Measurements from ENCODE around the gene PTPN21. TPM values are rescaled to one million over a fixed set of nuclear protein-coding genes. Genes with fewer than 3 reads are reported as not detected.
A peak's percentile ranks its signal among the peaks of the same experiment; 100 is the strongest.
"Not testable (repeated sequence)": the region's sequence is repeated elsewhere in the genome, so short reads cannot be mapped to it uniquely, and the experiment has no call there.

Gene PTPN21
- total RNA-seq, 1 donor from 2014 or later = 27.7 TPM

GRCh38 chr14:88552876-88553275 lies 1.9 kb downstream of the PTPN21 start:
- no peak for DNase-seq (ENCODE audit: low spot score)

DNA sequence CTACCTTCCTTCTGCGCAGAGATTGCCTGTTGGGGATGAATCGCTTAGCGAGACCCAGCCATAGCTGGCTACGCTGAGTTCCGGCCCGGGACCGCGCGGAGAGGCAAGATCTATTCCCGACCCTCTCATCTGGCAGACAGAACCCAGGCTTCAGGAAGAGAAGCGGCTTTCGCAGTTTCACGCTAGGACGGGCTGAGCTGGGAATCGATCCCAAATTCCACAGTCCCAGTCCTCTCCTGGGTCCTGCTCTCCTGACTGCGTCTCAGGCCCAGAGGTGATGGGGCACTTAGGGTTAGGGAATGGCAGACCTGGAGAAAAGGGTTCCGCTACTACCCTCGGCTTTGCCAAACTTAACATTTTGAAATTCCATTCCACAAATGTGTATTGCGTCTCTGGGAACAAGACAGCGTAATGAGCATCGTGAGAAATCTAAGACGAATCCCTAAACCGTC lies 2.8 kb downstream of the PTPN21 start:
- DNase-seq (ENCODE audit: low spot score) = no peak

GRCh38 chr14:88551094-88551870 lies 3.5 kb downstream of the PTPN21 start:
- peak; percentile 92 for DNase-seq (ENCODE audit: low spot score)

DNA sequence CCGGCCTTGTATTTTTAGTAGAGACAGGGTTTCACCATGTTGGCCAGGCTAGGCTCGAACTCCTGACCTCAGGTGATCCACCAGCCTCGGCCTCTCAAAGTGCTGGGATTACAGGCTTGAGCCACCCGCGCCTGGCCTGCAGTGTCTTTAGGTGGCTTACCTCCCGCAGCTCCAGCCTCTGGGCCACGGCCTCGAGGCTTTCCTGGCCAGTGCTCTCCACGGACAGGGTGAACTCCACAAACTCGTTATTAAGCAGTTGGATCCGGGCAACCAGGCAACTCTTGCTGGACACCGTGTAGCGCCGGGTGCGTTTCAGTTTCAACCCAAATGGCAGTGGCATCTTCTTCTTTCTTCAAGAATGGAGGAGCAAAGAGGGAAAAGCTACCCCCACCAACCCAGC lies 4.7 kb downstream of the PTPN21 start:
- DNase-seq (ENCODE audit: low spot score) = no peak

GRCh38 chr14:88547386-88547780 lies 7.4 kb downstream of the PTPN21 start:
- DNase-seq (ENCODE audit: low spot score) = no peak

GRCh38 chr14:88546621-88547385 lies 8.0 kb downstream of the PTPN21 start:
- no peak for DNase-seq (ENCODE audit: low spot score)

DNA sequence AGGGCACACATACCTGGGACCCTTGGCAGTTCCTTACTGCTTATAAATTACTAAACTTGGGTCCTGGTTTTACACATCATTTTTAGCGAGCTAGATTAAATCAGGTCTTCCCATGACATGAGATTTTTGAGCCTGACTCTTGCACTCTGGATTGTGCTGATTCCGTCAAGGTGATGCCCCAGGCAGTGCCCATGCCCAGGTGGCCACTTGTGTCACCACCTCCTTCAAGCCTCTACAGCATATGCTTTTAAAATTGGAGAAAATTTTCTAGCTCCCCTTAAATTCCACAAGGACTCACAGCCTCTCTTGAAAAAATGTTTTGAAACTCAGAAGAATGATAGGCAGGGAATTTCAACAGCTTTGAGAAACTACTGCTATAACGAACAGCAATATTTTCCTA lies 9.6 kb downstream of the PTPN21 start:
- DNase-seq (ENCODE audit: low spot score) = no peak

- DNase-seq (ENCODE audit: low spot score) = no peak
Observed at GRCh38 chr14:88542857-88543795, 11.7 kb downstream of the PTPN21 start.

GRCh38 chr14:88541324-88541723 lies 13.5 kb downstream of the PTPN21 start:
- DNase-seq (ENCODE audit: low spot score) = no peak

- no peak for DNase-seq (ENCODE audit: low spot score)
Observed at GRCh38 chr14:88535813-88536212, 19.0 kb downstream of the PTPN21 start.

GRCh38 chr14:88535149-88535548 lies 19.7 kb downstream of the PTPN21 start:
- DNase-seq (ENCODE audit: low spot score) = no peak

GRCh38 chr14:88533064-88533602 lies 21.7 kb downstream of the PTPN21 start:
- DNase-seq (ENCODE audit: low spot score) = no peak

- DNase-seq (ENCODE audit: low spot score) = not testable (repeated sequence)
Observed at GRCh38 chr14:88529889-88530288, 24.9 kb downstream of the PTPN21 start.

DNA sequence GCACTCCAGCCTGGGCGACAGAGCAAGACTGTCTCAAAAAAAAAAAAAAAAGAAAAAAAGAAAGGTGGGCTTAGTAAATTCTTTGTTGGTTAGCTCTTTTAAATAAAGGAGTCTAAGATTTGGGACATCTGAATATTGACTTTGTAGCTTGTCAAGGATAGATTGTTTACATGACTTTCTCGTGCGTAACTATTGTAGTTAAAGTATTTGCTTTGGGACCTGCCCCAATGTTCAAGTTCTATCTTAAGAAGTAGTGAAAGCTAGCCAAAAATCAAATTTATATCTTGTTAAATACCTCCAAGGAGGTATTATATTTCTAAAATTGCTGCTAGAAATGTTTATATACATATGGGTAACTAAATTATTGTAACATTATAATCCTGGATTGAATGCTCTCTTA lies 32.4 kb downstream of the PTPN21 start:
- no peak for DNase-seq (ENCODE audit: low spot score)

- DNase-seq (ENCODE audit: low spot score) = no peak
Observed at GRCh38 chr14:88521818-88522217, 33.0 kb downstream of the PTPN21 start.

DNA sequence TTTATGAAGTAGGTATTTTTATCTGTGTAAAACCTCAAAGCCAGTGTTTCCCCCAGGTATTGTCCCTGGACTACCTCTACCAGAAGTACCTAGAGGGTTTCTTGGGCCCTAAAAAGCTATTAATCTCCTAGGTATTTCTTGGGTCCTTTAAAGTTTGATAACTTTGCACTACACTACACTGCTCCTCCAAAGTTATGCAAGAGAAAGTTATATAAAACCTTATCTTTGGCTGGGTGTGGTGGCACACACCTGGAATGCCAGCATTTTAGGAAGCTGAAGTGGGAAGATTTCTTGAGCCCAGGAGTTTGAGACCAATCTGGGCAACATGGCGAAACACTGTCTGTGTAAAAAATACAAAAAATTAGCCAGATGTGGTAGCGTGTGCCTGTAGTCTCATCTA lies 34.9 kb downstream of the PTPN21 start:
- no peak for DNase-seq (ENCODE audit: low spot score)

- DNase-seq (ENCODE audit: low spot score) = no peak
Observed at GRCh38 chr14:88518592-88519512, 36.0 kb downstream of the PTPN21 start.

- no peak for DNase-seq (ENCODE audit: low spot score)
Observed at GRCh38 chr14:88516861-88517357, 37.9 kb downstream of the PTPN21 start.

DNA sequence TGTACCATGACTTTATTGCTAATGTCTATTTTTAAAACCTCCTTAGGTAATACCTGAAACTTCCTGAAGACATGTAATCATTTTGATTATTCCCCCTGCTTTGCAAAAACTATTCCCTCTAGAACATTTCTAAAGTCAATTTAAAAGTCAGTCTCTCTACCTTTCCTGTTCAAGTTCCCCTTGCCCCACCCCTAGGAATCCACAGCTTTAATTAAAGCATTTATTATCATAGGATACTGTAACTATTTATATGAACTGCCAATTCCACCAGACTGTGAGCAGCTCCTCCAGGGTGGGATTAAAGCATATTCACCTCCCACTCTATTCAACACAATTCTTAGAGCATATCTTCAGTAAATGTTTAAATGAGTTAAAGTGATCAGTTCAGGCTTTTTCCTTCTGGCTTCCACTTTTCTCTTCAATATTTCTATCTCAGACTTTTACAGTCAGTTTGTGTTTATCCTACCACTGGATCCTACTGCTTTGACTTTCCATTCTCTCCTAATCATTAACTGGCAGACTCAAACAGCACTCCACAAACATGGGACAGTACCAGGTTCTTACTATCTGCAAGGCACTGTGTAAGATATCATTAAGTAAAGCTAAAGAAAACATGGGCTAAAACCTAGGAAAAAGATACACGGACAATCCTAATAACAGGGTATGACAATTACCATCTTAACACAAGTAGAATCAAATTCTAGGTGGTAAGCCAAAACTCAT lies 39.1 kb downstream of the PTPN21 start:
- no peak for DNase-seq (ENCODE audit: low spot score)

Measured in mesenteric fat pad (tissue), 1 donor.